ENCODE results near the gene EPHA3. TPM values are rescaled to one million over a fixed set of nuclear protein-coding genes. Genes with fewer than 3 reads are reported as not detected.
A peak's percentile ranks its signal among the peaks of the same experiment; 100 is the strongest.

The EPHA3 gene
- total and polyA plus RNA-seq, 4 donors: 0.44 to 2.7 (median 1.2) TPM

GRCh38 chr3:89098173-89098572 is 9.2 kb upstream of the EPHA3 start:
- Histone ChIP-seq H3K4me1 (ENCODE audit: control insufficient read depth in 4 of 4, insufficient read depth in 4 of 4, low read length in 3 of 4) (no peaks in the 10 kb centered on the region), H3K9me3 (ENCODE audit: control insufficient read depth in 4 of 4, low read length in 3 of 4) (no peaks in the 10 kb centered on the region), H3K27ac (ENCODE audit: low read depth in 1 of 2, low read length in 2 of 2) (no peak overlapping the region), H3K27me3 (ENCODE audit: control insufficient read depth in 4 of 4, insufficient read depth in 4 of 4, low read length in 3 of 4) (no peaks in the 10 kb centered on the region), H3K36me3 (ENCODE audit: control insufficient read depth in 4 of 4, insufficient read depth in 3 of 4, low read depth in 1 of 4, low read length in 3 of 4) (no peaks in the 10 kb centered on the region), H3K4me3 (ENCODE audit: low read depth in 1 of 3, low read length in 3 of 3) (no peak overlapping the region), H3K9ac (ENCODE audit: low read depth in 1 of 2, low read length in 2 of 2) (no peak overlapping the region)
- DNase-seq (ENCODE audit: low spot score): no peak
- TF ChIP-seq, protein P1, sequence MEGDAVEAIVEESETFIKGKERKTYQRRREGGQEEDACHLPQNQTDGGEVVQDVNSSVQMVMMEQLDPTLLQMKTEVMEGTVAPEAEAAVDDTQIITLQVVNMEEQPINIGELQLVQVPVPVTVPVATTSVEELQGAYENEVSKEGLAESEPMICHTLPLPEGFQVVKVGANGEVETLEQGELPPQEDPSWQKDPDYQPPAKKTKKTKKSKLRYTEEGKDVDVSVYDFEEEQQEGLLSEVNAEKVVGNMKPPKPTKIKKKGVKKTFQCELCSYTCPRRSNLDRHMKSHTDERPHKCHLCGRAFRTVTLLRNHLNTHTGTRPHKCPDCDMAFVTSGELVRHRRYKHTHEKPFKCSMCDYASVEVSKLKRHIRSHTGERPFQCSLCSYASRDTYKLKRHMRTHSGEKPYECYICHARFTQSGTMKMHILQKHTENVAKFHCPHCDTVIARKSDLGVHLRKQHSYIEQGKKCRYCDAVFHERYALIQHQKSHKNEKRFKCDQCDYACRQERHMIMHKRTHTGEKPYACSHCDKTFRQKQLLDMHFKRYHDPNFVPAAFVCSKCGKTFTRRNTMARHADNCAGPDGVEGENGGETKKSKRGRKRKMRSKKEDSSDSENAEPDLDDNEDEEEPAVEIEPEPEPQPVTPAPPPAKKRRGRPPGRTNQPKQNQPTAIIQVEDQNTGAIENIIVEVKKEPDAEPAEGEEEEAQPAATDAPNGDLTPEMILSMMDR (IDR thresholded peaks at IDR 0.05; ENCODE audit: low read depth, low read length, missing input control): no peak
- TF ChIP-seq RAD21 (IDR thresholded peaks at IDR 0.05) (no peak), RXRA (IDR thresholded peaks at IDR 0.05) (no peak), JUND (IDR thresholded peaks at IDR 0.05) (no peak), FOXA2 (IDR thresholded peaks at IDR 0.05) (no peak)
- TF ChIP-seq, protein P2, sequence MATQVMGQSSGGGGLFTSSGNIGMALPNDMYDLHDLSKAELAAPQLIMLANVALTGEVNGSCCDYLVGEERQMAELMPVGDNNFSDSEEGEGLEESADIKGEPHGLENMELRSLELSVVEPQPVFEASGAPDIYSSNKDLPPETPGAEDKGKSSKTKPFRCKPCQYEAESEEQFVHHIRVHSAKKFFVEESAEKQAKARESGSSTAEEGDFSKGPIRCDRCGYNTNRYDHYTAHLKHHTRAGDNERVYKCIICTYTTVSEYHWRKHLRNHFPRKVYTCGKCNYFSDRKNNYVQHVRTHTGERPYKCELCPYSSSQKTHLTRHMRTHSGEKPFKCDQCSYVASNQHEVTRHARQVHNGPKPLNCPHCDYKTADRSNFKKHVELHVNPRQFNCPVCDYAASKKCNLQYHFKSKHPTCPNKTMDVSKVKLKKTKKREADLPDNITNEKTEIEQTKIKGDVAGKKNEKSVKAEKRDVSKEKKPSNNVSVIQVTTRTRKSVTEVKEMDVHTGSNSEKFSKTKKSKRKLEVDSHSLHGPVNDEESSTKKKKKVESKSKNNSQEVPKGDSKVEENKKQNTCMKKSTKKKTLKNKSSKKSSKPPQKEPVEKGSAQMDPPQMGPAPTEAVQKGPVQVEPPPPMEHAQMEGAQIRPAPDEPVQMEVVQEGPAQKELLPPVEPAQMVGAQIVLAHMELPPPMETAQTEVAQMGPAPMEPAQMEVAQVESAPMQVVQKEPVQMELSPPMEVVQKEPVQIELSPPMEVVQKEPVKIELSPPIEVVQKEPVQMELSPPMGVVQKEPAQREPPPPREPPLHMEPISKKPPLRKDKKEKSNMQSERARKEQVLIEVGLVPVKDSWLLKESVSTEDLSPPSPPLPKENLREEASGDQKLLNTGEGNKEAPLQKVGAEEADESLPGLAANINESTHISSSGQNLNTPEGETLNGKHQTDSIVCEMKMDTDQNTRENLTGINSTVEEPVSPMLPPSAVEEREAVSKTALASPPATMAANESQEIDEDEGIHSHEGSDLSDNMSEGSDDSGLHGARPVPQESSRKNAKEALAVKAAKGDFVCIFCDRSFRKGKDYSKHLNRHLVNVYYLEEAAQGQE (IDR thresholded peaks at IDR 0.05): no peak
- TF ChIP-seq, protein P3, sequence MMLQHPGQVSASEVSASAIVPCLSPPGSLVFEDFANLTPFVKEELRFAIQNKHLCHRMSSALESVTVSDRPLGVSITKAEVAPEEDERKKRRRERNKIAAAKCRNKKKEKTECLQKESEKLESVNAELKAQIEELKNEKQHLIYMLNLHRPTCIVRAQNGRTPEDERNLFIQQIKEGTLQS (IDR thresholded peaks at IDR 0.05): no peak
- 89% methylated on average over 3 of the region's 3 CpGs for WGBS

GRCh38 chr3:89098964-89099585 is 8.3 kb upstream of the EPHA3 start:
- no peaks in the 10 kb centered on the region for H3K4me1 ChIP-seq (ENCODE audit: control insufficient read depth in 4 of 4, insufficient read depth in 4 of 4, low read length in 3 of 4)
- H3K9ac ChIP-seq (ENCODE audit: low read depth in 1 of 2, low read length in 2 of 2): no peak overlapping the region
- no peak overlapping the region for H3K27ac ChIP-seq (ENCODE audit: low read depth in 1 of 2, low read length in 2 of 2)
- DNase-seq (ENCODE audit: low spot score): no peak
- H3K36me3 ChIP-seq (ENCODE audit: control insufficient read depth in 4 of 4, insufficient read depth in 3 of 4, low read depth in 1 of 4, low read length in 3 of 4): no peaks in the 10 kb centered on the region
- no peaks in the 10 kb centered on the region for H3K27me3 ChIP-seq (ENCODE audit: control insufficient read depth in 4 of 4, insufficient read depth in 4 of 4, low read length in 3 of 4)
- no peak overlapping the region for H3K4me3 ChIP-seq (ENCODE audit: low read depth in 1 of 3, low read length in 3 of 3)
- H3K9me3 ChIP-seq (ENCODE audit: control insufficient read depth in 4 of 4, low read length in 3 of 4): no peaks in the 10 kb centered on the region
- TF ChIP-seq GABPA (IDR thresholded peaks at IDR 0.05 in 1 of 2, conservative IDR thresholded peaks at IDR 0.05 in 1 of 2): no peak
- TF ChIP-seq, protein P3 (IDR thresholded peaks at IDR 0.05): no peak
- TF ChIP-seq FOXA2 (IDR thresholded peaks at IDR 0.05): no peak
- no peak for TF ChIP-seq FOXA1 (IDR thresholded peaks at IDR 0.05)
- TF ChIP-seq, protein P1 (IDR thresholded peaks at IDR 0.05; ENCODE audit: low read depth, low read length, missing input control): peak; percentile 88
- no peak for TF ChIP-seq JUND (IDR thresholded peaks at IDR 0.05)
- TF ChIP-seq SP1 (IDR thresholded peaks at IDR 0.05): no peak
- TF ChIP-seq, protein P4, sequence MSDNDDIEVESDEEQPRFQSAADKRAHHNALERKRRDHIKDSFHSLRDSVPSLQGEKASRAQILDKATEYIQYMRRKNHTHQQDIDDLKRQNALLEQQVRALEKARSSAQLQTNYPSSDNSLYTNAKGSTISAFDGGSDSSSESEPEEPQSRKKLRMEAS (IDR thresholded peaks at IDR 0.05): no peak
- TF ChIP-seq, protein P2 (IDR thresholded peaks at IDR 0.05): no peak
- TF ChIP-seq HNF4A (conservative IDR thresholded peaks at IDR 0.05): no peak
- TF ChIP-seq RAD21 (IDR thresholded peaks at IDR 0.05): peak; percentile 77 to 82
- peak in 1 of 2 donors; percentile 49 for TF ChIP-seq RXRA (IDR thresholded peaks at IDR 0.05)
- no peak for TF ChIP-seq TAF1 (conservative IDR thresholded peaks at IDR 0.05)
- no peak for TF ChIP-seq HNF4G (IDR thresholded peaks at IDR 0.05)
- no peak for TF ChIP-seq NR2F2 (IDR thresholded peaks at IDR 0.05)
- 17% methylated on average over 8 of the region's 8 CpGs for WGBS

Measured in liver (tissue), 9 donors.